Measurements from ENCODE around the gene GCDH. TPM values are rescaled to one million over a fixed set of nuclear protein-coding genes. Genes with fewer than 3 reads are reported as not detected.
A peak's percentile ranks its signal among the peaks of the same experiment; 100 is the strongest.

GCDH gene
- total RNA-seq, 4 donors from 2014 or later: 19.2 to 39.5 (median 24.6) TPM

DNA sequence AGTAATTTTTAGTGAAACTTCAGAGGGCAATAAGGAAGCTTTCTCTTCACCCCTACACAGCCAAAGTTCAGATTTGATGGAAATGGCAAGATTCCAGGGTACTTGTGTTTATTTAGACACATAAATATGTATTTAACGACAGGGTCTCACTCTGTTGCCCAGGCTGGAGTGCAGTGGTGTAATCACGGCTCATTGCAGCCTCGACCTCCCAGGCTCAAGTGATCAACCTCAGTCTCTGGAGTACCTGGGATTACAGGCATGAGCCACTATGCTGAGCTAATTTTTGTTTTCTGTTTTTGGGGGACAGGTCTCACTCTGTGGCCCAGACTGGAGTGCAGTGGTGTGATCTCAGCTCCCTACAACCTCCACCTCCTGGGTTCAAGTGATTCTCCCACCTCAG lies 30.1 kb downstream of the GCDH start:
- intact Hi-C loops (cut with DNase I; ENCODE audit: low total_unique reads): no loop called here
- TF ChIP-seq, protein P1, sequence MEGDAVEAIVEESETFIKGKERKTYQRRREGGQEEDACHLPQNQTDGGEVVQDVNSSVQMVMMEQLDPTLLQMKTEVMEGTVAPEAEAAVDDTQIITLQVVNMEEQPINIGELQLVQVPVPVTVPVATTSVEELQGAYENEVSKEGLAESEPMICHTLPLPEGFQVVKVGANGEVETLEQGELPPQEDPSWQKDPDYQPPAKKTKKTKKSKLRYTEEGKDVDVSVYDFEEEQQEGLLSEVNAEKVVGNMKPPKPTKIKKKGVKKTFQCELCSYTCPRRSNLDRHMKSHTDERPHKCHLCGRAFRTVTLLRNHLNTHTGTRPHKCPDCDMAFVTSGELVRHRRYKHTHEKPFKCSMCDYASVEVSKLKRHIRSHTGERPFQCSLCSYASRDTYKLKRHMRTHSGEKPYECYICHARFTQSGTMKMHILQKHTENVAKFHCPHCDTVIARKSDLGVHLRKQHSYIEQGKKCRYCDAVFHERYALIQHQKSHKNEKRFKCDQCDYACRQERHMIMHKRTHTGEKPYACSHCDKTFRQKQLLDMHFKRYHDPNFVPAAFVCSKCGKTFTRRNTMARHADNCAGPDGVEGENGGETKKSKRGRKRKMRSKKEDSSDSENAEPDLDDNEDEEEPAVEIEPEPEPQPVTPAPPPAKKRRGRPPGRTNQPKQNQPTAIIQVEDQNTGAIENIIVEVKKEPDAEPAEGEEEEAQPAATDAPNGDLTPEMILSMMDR (IDR thresholded peaks at IDR 0.05): no peak
- TF ChIP-seq POLR2A (IDR thresholded peaks at IDR 0.05): no peak
- WGBS, 2 donors: 61 to 69% methylated on average over 3 of the region's 3 CpGs
- no peak overlapping the region for H3K4me3 ChIP-seq (ENCODE audit: low read depth, poor library complexity, severe bottlenecking)
- DNase-seq (ENCODE audit: low spot score in 2 of 2): no peak

DNA sequence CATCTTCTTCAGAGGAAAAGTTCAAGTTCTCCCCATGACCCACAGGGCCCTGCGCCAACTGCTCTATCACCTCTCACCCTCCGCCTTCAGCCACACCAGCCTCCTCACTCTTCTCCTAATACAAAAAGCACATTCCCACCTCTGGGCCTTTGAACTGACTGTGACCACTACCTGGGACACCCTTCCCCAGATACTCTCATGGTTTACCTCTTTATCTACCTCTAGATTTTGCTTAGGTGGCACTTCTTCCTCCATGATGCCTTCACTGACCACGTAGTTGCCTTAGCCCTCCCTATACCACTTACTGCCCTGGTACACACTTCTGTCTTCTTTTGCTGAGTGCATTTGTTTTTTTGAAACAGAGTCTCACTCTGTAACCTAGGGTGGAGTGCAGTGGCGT lies 32.0 kb downstream of the GCDH start:
- TF ChIP-seq, protein P1 (IDR thresholded peaks at IDR 0.05): no peak
- intact Hi-C loops (cut with DNase I; ENCODE audit: low total_unique reads): no loop called here
- H3K4me3 ChIP-seq (ENCODE audit: low read depth, poor library complexity, severe bottlenecking): no peak overlapping the region
- 98% methylated on average over 4 of the region's 4 CpGs for WGBS, 2 donors
- no peak for DNase-seq (ENCODE audit: low spot score in 2 of 2)

DNA sequence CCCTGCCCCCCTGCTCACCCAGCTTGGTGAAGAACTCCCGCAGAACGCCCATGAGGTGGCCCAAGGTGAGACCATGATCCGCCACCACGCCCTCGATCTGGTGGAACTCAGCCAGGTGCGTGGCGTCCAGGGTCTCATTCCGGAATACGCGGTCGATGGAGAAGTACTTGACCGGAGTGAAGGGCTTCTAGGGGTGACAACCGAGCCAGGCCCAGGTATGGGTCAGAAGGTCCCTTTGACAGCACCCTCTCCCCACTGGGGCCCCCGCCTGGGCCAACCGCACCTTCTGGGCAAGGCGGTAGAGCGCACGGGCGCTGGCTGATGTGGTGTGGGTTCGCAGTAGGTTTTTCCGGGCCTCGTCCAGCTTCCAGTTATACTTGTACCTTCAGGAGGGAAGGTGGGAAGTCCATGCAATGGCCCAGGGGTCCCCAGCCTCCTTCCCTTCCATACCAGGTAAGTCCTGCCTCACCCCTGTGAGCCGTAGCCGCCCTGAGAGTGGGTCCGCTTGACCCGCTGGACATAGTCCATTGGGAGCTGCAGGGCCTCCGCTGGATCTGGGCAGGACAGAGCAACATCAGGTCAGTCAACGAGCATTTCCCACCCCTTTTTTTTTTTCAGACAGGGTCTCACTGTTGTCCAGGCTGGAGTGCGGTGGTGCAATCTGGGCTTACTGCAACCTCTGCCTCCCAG lies 33.8 kb downstream of the GCDH start:
- no peak for DNase-seq (ENCODE audit: low spot score in 2 of 2)
- intact Hi-C loops (cut with DNase I; ENCODE audit: low total_unique reads): no loop called here
- TF ChIP-seq, protein P1 (IDR thresholded peaks at IDR 0.05): no peak
- TF ChIP-seq POLR2A (IDR thresholded peaks at IDR 0.05): no peak
- H3K4me3 ChIP-seq (ENCODE audit: low read depth, poor library complexity, severe bottlenecking): no peak overlapping the region
- WGBS, 2 donors: 95 to 96% methylated on average over 29 of the region's 29 CpGs

DNA sequence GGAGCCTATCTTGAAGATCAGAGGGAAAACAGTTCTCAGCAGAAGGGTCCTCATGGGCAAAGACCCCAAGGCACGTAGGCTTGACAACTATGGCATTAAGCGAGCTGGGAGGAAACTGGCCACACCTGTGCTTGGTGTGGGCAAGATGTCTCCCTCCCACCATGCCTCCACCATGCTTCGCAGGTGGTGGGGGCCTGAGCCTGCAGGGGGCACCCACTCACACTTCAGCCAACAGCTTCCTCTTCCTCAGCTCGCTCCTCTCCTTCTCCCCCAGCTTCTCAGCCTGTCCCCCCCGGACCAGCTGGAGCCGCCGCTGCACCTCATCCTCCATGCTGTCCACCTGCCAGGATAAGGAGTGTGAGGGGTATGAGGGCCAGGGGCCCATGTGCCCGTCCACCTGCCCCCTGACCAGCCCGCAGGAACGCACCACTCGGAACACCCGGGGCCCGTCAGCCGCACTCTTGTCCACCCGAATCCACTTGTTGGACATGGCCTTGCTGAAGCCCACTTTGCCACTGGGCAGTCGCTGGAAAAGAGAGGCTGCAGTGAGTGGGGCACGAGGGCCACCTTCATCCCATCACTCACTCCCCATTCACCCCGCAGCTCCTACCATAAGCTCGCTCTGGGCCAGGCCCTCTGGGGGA lies 39.2 kb downstream of the GCDH start:
- TF ChIP-seq, protein P1 (IDR thresholded peaks at IDR 0.05): no peak
- no peak for TF ChIP-seq POLR2A (IDR thresholded peaks at IDR 0.05)
- 92 to 94% methylated on average over 19 of the region's 19 CpGs for WGBS, 2 donors
- no peak overlapping the region for H3K4me3 ChIP-seq (ENCODE audit: low read depth, poor library complexity, severe bottlenecking)
- intact Hi-C loops (cut with DNase I; ENCODE audit: low total_unique reads): no loop called here
- DNase-seq (ENCODE audit: low spot score in 2 of 2): no peak

DNA sequence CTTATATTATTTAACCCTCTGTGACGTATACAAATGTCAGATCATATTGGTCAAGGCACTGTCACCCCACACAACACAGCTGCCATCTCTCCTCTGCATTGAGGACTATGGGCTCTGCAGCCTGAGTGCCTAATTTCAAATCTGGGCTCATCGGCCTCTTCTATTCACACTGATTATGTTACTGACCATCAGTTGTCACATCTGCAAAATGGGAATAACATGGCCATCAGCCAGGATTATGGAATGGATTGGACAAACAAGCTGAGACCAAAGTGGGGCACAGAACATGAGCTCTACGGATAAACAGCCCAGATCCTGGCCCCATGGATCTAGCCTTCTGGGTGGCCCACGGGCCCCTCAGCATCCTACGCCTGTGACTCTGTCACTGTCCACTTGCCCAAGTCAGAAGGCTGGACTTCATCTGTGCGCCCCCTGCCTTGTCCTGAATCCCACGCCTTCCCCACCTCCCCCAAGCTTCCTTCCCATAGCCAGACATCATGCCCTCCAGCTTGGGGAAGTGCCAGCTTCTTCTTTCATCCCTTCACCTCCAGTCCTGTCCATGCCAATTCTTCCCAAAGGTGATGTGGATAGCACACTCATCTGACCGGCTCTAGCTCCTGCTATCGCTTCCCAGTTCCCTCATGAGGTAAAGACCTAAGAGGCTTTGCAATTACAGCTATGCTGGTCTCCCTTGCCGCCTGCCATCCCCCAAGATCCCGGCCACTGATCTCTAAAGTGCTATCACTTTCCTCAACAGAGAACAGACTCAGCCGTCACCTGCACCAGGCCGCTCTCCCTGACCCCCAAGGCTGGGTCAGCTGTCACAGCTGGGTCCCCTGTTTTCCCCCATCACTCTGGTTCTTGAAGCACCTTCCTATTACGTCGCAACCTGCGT lies 41.7 kb downstream of the GCDH start:
- 29 to 33% methylated on average over 16 of the region's 16 CpGs for WGBS, 2 donors
- intact Hi-C loops (cut with DNase I; ENCODE audit: low total_unique reads): no loop called here

More for the DNA sequence above, 41.7 kb downstream of the GCDH start:
- peak overlapping the region; percentile 82 for H3K4me3 ChIP-seq (ENCODE audit: low read depth, poor library complexity, severe bottlenecking)
- TF ChIP-seq, protein P1 (IDR thresholded peaks at IDR 0.05): no peak
- TF ChIP-seq POLR2A (IDR thresholded peaks at IDR 0.05): no peak
- no peak for DNase-seq (ENCODE audit: low spot score in 2 of 2)

Data from lower leg skin (tissue), 4 donors.